ENCODE data around the gene ANKRD28.
A peak's percentile ranks its signal among the peaks of the same experiment; 100 is the strongest.
"Not testable (repeated sequence)": the region's sequence is repeated elsewhere in the genome, so short reads cannot be mapped to it uniquely, and the experiment has no call there.

ANKRD28 gene

DNA sequence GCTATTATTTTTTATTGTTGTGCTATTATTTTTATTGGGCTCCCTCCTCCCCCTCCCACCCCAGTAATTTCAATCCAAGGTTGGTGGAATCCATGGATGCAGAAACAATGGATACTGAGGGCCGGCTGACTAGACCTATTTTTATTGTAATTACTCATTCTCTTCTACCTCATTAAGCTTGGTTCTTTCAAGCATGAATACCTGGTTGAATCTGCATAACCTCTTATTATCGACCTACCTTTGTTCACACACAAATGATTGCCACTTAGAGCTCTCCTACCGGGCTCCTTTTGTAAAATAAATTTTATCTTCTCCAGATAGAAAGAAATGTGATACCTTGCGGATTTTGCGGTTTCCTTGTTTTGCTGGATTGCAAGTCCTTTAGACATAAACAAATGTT, 164.6 kb downstream of the ANKRD28 start:
- no peak for DNase-seq

DNA sequence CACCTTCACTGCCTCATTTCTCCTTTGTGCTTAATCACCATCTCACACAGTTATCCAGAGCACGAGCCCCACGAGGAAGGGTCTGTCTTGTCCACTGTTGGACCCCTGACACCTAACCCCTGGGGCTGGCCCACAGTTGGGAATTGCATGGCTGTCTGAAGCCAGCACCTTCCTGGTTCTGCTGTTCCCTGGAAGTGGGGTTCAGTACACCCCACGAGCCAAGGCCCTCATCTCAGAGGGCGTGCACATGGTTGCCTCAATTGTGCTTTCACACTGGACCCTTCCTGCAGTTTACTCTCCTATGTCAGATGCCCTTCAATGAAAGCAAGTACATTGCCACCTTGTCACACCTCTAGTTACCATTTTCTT, 165.6 kb downstream of the ANKRD28 start:
- DNase-seq: no peak

DNA sequence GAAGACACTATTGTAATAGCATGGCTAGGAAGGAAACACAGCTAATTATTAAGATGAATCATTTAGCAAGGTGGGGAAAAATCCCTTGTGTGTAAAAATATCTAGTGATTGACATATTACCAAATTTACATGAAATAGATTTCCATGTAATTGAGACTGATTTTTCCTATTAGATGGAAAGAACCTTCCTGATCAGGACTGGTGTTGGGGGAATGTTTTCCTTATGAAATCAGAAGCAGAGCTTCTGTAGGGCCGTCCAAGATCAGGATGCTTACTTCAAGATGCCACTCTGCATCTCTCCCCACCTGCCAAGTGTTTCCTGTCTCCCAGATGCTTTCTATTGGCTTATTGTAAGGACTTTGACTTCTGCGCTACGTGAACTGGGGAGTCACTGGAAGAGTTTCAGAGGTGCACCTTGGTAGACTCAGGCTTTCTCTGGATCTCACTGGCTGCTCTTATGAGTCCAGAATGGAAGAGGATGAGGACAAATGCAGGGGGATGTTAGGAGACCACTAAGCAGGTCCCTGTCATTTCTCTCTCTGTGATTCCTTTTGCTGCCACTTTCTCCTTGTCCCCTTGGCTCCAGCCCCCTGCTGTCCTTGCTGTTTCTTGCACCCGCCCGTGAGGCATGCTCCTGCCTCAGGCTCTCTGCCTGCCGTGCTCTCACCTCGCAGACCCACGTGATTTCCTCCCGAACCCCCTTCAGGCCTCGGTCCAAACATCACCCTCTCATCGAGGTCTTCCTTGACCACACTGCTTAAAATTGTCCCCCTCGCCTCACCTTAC, 166.2 kb downstream of the ANKRD28 start:
- no peak for DNase-seq

DNA sequence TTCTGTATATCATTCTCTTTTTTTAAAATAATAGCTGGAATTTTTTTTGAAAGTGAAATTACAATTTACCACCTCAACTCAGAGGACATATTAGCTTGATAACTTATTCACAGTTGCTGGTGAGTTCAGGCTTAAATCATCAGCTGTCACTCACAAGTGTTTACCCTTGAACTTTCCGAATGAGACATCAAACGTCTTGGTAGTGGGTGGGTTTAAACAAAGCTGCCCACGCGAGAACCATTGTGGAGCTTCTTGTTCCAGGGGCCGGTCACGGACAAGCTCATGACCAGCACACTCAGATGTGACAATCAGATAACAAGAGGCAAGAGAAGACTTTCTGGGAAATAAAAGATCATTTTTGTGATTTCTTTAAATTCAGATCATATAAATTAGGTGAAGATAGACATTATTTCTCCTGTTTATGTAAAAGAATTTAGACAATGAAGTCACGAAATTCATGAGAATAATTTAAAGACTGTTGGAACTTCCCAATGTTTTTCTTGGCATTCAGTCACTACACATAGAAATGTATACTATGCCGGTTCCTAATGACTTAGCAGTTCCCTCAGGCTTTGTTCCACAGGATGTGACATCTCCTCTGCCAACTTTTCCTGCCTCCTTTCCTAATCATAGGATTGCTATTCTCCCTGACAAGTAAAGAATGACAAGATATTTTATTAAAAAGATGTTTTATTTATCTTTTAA, 167.0 kb downstream of the ANKRD28 start:
- peak in 1 of 2 donors; percentile 11 for DNase-seq

DNA sequence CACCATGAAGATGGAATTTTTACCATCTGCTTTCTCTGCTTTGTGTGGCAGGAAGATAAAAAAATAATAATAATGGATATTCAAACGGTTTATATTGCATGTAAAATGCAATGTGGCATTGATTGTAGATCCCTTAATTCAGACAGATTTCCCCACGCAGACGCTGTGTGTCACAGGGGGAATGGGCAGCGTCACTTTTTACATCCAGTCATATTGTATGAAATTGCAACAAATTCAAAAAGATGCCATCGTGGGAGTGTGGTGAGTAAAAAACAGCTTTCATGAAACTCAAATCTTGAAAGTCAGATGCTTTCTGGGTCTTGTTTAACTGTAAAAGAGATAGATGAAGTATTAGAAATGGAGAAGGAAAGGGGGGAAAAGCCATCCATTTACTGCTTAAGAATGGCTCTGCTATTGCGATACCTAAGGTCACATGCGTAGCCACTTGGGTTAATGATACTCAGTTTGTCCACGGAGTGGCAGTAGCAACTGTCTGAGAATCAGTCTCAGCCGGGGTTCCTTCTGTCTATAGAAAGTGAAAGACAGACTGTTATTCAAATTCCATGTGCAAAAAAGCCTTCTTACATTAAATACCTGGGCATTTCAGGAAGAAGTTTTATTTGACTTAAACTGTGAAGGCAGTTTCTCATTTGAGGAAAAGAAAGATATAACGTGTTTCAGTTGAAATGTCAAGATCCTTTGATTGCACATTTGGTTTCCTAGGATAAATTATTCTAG, 167.8 kb downstream of the ANKRD28 start:
- DNase-seq: peak; percentile 71 to 84

DNA sequence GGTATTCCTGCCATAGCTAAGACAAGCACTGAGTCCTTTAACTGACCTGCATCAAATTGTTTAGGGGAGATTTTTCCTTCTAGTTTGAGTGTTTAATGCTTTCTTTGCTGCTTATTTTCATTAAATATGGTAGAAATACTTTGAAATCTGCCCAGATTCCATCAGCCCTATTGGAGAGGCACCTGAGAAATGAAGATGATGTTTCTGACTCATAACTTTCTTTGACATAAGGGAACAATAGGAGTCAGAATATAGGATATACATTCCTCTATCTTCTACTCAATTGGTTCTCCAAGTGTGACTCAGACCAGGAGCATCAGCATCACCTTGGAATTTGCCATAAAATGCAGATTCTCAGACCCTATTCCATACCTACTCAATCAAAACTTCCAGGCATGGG, 168.8 kb downstream of the ANKRD28 start:
- DNase-seq: no peak

DNA sequence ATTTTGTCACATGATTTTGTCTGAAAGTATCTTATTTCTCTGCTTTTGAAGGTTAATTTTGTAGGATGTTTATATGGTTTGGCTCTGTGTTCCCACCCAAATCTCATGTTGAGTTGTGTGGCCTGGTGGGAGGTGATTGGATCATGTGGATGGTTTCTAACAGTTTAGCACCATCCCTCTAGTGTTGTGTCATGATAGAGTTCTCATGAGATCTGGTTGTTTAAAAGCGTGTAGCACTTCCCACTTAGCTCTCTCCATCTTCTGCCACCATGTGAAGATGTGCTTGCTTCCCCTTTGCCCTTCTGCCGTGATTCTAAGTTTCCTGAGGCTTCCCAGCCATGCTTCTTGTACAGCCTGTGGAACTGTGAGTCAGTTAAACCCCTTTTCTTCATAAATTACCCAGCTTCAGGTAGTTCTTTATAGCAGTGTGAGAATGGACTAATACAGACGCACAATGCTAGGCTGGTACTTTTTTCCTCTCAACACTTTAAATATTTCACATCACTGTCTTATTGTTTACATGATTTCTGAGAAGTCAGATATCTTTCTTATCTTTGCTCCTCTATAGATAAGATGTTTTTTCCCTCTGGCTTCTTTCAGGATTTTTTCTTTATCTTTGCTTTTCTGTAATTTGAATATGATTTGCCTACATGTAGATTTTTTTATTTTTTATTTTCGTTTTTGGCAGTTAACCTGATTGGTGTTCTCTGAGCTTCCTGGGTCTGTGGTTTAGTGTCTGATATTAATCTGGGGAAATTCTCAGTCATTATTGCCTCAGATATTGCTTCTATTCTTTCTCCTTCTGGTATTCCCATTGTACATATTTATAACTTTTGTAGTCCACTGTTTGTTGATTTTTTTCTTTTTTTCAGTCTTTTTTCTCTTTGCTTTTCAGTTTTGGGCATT, 174.0 kb downstream of the ANKRD28 start:
- peak in 1 of 2 donors; percentile 57 for DNase-seq

DNA sequence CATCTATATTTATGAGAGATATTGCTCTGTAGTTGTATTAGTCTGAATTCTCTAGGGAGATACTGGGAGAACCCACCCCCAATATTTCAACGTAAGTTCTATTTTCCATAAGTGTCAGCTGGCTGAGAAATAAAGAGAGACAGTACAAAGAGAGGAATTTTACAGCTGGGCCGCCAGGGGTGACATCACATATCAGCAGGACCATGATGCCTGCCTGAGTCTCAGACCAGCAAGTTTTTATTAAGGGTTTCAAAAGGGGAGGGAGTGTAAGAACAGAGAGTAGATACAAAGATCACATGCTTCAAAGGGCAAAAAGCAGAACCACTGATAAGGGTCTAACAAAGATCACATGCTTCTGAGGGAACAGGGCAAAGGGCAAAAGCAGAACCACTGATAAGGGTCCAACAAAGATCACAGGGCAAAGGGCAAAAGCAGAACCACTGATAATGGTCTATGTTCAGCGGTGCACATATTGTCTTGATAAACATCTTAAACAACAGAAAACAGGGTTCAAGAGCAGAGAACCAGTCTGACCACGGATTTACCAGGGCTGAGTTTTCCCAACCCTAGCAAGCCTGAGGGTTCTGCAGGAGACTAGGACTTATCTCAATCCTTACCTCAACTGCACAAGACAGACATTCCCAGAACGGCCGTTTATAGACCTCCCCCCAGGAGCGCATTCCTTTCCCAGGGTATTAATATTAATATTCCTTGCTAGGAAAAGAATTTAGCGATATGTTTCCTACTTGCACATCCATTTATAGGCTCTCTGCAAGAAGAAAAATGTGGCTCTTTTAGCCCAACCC, 177.9 kb downstream of the ANKRD28 start:
- not testable (repeated sequence) for DNase-seq

Data from CD4-positive, alpha-beta T cell treated with Interferon alpha-2 for 1 hour (primary cell).